GM12878 (cell line): ENCODE data around the gene ELAVL2. TPM values are rescaled to one million over a fixed set of nuclear protein-coding genes. Genes with fewer than 3 reads are reported as not detected.

Experiments used
- ATAC-seq: fragments of 200-7000 bp; cut with Tn5 transposase; 3 replicates; pipeline ENCODE4 v1.9.1; 2020; ENCODE audit warnings: mild to moderate bottlenecking, moderate library complexity
- BruUV-seq: library from RNA; stranded (reverse); fragments of 400-500 nt; replicated peaks from 2 replicates; lab custom pipeline; 2021; lab: Mats Ljungman, UMichigan
- CTCF ChIA-PET: fragments of 300-600 bp; sonication (Branson Sonifier 250); formaldehyde crosslinking; extraction: SDS; loops from one replicate; lab custom pipeline; 2021; ENCODE audit warnings: inconsistent platforms; lab: Yijun Ruan, JAX
- POLR2A ChIA-PET: fragments of 350-600 bp; formaldehyde crosslinking; extraction: SDS; loops from one replicate; lab custom pipeline; 2021; ENCODE audit warnings: inconsistent platforms; lab: Charles Lee
- RAD21 ChIA-PET: fragments of 300-600 bp; sonication (Branson Sonifier 250); formaldehyde crosslinking; loops from one replicate; lab custom pipeline; 2023; ENCODE audit warnings: antibody characterized with exemption; ENCODE audit not compliant: unreplicated experiment; lab: Charles Lee
- SMC1A ChIA-PET: fragments of 300-600 bp; sonication (Branson Sonifier 250); formaldehyde crosslinking; loops from one replicate; lab custom pipeline; 2023; ENCODE audit not compliant: unreplicated experiment, uncharacterized antibody; lab: Charles Lee
- DNase-seq: peaks from one replicate; pipeline ENCODE4 v3.0.0-alpha.2; 2011; ENCODE audit warnings: low read depth, low spot score
- FAIRE-seq: peaks from 3 replicates; lab custom pipeline; 2011; peaks lifted over from hg19 to GRCh38; lab: Jason Lieb, UNC
- H2AFZ ChIP-seq: 2 replicates; pipeline ENCODE4 v1.6.0; 2011; ENCODE audit warnings: low read depth, low read length, control low read depth; ENCODE audit not compliant: control insufficient read depth
- H3K27ac ChIP-seq: 2 replicates; pipeline ENCODE4 v1.5.1; 2011; ENCODE audit warnings: control low read depth; ENCODE audit not compliant: control insufficient read depth, insufficient read depth
- H3K27me3 ChIP-seq, 2 experiments: replicated peaks in 1 of 2; 2 replicates each; pipeline versions ENCODE4 v1.6.0 to v1.6.1; 2011; ENCODE audit warnings: low read length in 1 of 2; ENCODE audit not compliant: control insufficient read depth in 2 of 2, insufficient read depth in 2 of 2
- H3K36me3 ChIP-seq, 2 experiments: 2 replicates each; pipeline ENCODE4 v1.5.1; 2011; ENCODE audit warnings: low read length in 1 of 2; ENCODE audit not compliant: control insufficient read depth in 2 of 2, insufficient read depth in 2 of 2
- H3K4me1 ChIP-seq: 2 replicates; pipeline ENCODE4 v1.6.1; 2011; ENCODE audit warnings: mild to moderate bottlenecking, low read length, moderate library complexity, mixed read lengths; ENCODE audit not compliant: control insufficient read depth, insufficient read depth
- H3K4me2 ChIP-seq: 2 replicates; pipeline ENCODE4 v1.6.0; 2011; ENCODE audit warnings: control low read depth; ENCODE audit not compliant: control insufficient read depth, insufficient read depth
- H3K4me3 ChIP-seq: fragments of 200-600 bp; sonication (generic); 2 replicates; pipeline ENCODE4 v1.5.1; 2016
- H3K79me2 ChIP-seq: 2 replicates; pipeline ENCODE4 v1.6.0; 2011; ENCODE audit warnings: low read length; ENCODE audit not compliant: control insufficient read depth, insufficient read depth
- H3K9ac ChIP-seq: 2 replicates; pipeline ENCODE4 v1.8.0; 2011; ENCODE audit warnings: low read length, control low read depth, mixed read lengths; ENCODE audit not compliant: control insufficient read depth, insufficient read depth
- H3K9me3 ChIP-seq: replicated peaks from 3 replicates; pipeline ENCODE4 v1.5.1; 2011; ENCODE audit warnings: mild to moderate bottlenecking, low read length; ENCODE audit not compliant: control insufficient read depth, insufficient read depth
- H4K20me1 ChIP-seq: 2 replicates; pipeline ENCODE4 v1.6.0; 2011; ENCODE audit not compliant: control insufficient read depth, insufficient read depth
- CHD1 ChIP-seq: IDR thresholded peaks from 2 replicates; pipeline ENCODE4 v1.6.1; 2012; ENCODE audit warnings: low read depth, low read length, improper control_type of control experiment
- CUX1 ChIP-seq: IDR thresholded peaks from 2 replicates; pipeline ENCODE4 v1.6.1; 2012; ENCODE audit warnings: improper control_type of control experiment, low read depth, low read length; ENCODE audit not compliant: insufficient replicate concordance
- LARP7 ChIP-seq: fragments of 450-650 bp; IDR thresholded peaks from 2 replicates; pipeline ENCODE4 v1.6.1; 2017; ENCODE audit warnings: mild to moderate bottlenecking
- MTA2 ChIP-seq: fragments of 450-650 bp; IDR thresholded peaks from 2 replicates; pipeline ENCODE4 v1.6.1; 2016; ENCODE audit warnings: low read depth, mild to moderate bottlenecking, moderate library complexity
- PAX5 ChIP-seq: IDR thresholded peaks from 2 replicates; pipeline ENCODE4 v1.6.1; 2011; ENCODE audit warnings: low read depth, low read length, borderline replicate concordance
- PBX3 ChIP-seq: IDR thresholded peaks from 2 replicates; pipeline ENCODE4 v1.6.1; 2011; ENCODE audit warnings: mild to moderate bottlenecking, low read depth, low read length, moderate library complexity; ENCODE audit not compliant: insufficient replicate concordance
- POLR2AphosphoS2 ChIP-seq: IDR thresholded peaks from 2 replicates; pipeline ENCODE4 v1.6.1; 2011; ENCODE audit warnings: low read depth, mild to moderate bottlenecking, low read length, improper control_type of control experiment, moderate library complexity
- RAD21 ChIP-seq: IDR thresholded peaks from 2 replicates; pipeline ENCODE4 v1.6.1; 2011; ENCODE audit warnings: mild to moderate bottlenecking, low read depth, low read length, moderate library complexity; ENCODE audit not compliant: insufficient read depth
- SKIL ChIP-seq: fragments of 450-650 bp; IDR thresholded peaks from 2 replicates; pipeline ENCODE4 v1.6.1; 2017; ENCODE audit warnings: mild to moderate bottlenecking, low read depth, inconsistent platforms; ENCODE audit not compliant: poor library complexity, severe bottlenecking
- SMAD1 ChIP-seq: fragments of 450-650 bp; IDR thresholded peaks from 2 replicates; pipeline ENCODE4 v1.6.1; 2018; ENCODE audit warnings: mild to moderate bottlenecking, low read depth; ENCODE audit not compliant: partially characterized antibody
- SMARCA5 ChIP-seq: fragments of 450-650 bp; IDR thresholded peaks from 2 replicates; pipeline ENCODE4 v1.6.1; 2017; ENCODE audit warnings: mild to moderate bottlenecking
- TCF3 ChIP-seq: IDR thresholded peaks from 2 replicates; pipeline ENCODE4 v1.6.1; 2012; ENCODE audit warnings: low read depth, mild to moderate bottlenecking, low read length, borderline replicate concordance; ENCODE audit not compliant: insufficient read depth
- USF1 ChIP-seq: IDR thresholded peaks from 2 replicates; pipeline ENCODE4 v1.6.1; 2011; ENCODE audit warnings: borderline replicate concordance, low read depth, mild to moderate bottlenecking, moderate library complexity, mixed read lengths, low read length; ENCODE audit not compliant: insufficient read depth; ENCODE audit errors: extremely low read length
- USF2 ChIP-seq: IDR thresholded peaks from 2 replicates; pipeline ENCODE4 v1.6.1; 2011; ENCODE audit warnings: low read depth, low read length, improper control_type of control experiment, borderline replicate concordance
- WGBS: methylation state at CpG from one replicate; pipeline ENCODE4 v1.1.6; 2016; ENCODE audit warnings: low lambda C conversion rate; ENCODE audit not compliant: insufficient replicate concordance, insufficient coverage; ENCODE audit errors: missing lambda C conversion rate; 5-methylcytosine and 5-hydroxymethylcytosine counted together
- in situ Hi-C: fragments of 300-500 bp; cut with MboI; formaldehyde crosslinking; loops from 9 replicates; pipeline ENCODE4 v1.14.3; 2018; ENCODE audit warnings: mixed read lengths
- intact Hi-C: fragments of 100-400 bp; cut with micrococcal nuclease; formaldehyde crosslinking; loops from one replicate; pipeline ENCODE4 v1.14.2; 2022; ENCODE audit not compliant: unreplicated experiment
- polyA plus RNA-seq, 11 experiments: library from polyadenylated mRNA; depleted of rRNA in 4 of 11; unstranded in 6 of 11; stranded (reverse) in 5 of 11; fragments of >200 nt; fragmentation: Nextera tagmentation in 4 of 11; fragmentation: Illumina TruSeq in 1 of 11; extraction: Ambion mirVana in 4 of 11; extraction: Trizol in 1 of 11; gene quantifications; 1 replicate in 1 of 11; 2 replicates in 10 of 11; pipeline versions ENCODE4 v1.2.1 to v1.2.3, GENCODE V29; 2011 to 2016; ENCODE audit warnings: inconsistent platforms in 2 of 11, missing spikeins in 2 of 11, low read depth in 1 of 11
- total RNA-seq, 4 experiments: library from RNA; depleted of rRNA in 3 of 4; stranded (reverse); fragments of >200 nt in 3 of 4; fragmentation: Illumina TruSeq in 1 of 4; extraction: Trizol in 1 of 4; gene quantifications; 2 replicates each; pipeline versions ENCODE4 v1.2.1 to v1.2.3, GENCODE V29; 2013 to 2021

The ELAVL2 gene
- total and polyA plus RNA-seq, 10 of the 15 experiments (the other 5 are each of a cell fraction or from before 2014, with no cell fraction given): 0.24 to 2.6 (median 0.76) TPM

- 5% methylated on average over 1 of the region's 1 CpG for WGBS
- H4K20me1 ChIP-seq: no peaks in the 10 kb centered on the region
- no peak overlapping the region for H3K27ac ChIP-seq
- SMC1A ChIA-PET: interaction anchor here (0.6 to 1.2 kb wide), 3 partner anchors 20 to 158 kb away, joined by 3 read pairs; no protein-coding TSS in a partner anchor
- DNase-seq (no peak), ATAC-seq (no peak), FAIRE-seq (no peak)
- no peaks in the 10 kb centered on the region for H3K27me3 ChIP-seq
- H3K79me2 ChIP-seq: no peaks in the 10 kb centered on the region
- BruUV-seq: no TSS peak
- H3K36me3 ChIP-seq: no peaks in the 10 kb centered on the region
- no peak overlapping the region for H3K4me2 ChIP-seq
- CTCF ChIA-PET: no interaction called here
- H2AFZ ChIP-seq: no peak overlapping the region
- in situ Hi-C loops (no loop called here), intact Hi-C loops (no loop called here)
- no peak overlapping the region for H3K9ac ChIP-seq
- H3K4me3 ChIP-seq: no peak overlapping the region
- no peaks in the 10 kb centered on the region for H3K4me1 ChIP-seq
- no peaks in the 10 kb centered on the region for H3K9me3 ChIP-seq
- RAD21 ChIA-PET: no interaction called here
- POLR2A ChIA-PET: no interaction called here
- no peak for TF ChIP-seq SMARCA5
- TF ChIP-seq SKIL: no peak
- TF ChIP-seq RAD21: no peak
- TF ChIP-seq SMAD1: no peak
- no peak for TF ChIP-seq CUX1
- TF ChIP-seq CHD1: no peak
- TF ChIP-seq PAX5: no peak
- no peak for TF ChIP-seq POLR2AphosphoS2
- no peak for TF ChIP-seq USF1
- TF ChIP-seq LARP7: no peak
- TF ChIP-seq TCF3: no peak
- TF ChIP-seq MTA2: no peak
- no peak for TF ChIP-seq PBX3
- no peak for TF ChIP-seq USF2
Observed at GRCh38 chr9:23698161-23698560, 127.9 kb downstream of the ELAVL2 start.
